CD4-positive, alpha-beta T cell treated with Interleukin-4 for 1 hour (primary cell): ENCODE measurements around the gene USP8.
"Not testable (repeated sequence)": the region's sequence is repeated elsewhere in the genome, so short reads cannot be mapped to it uniquely, and the experiment has no call there.

Experiments
- DNase-seq, 2 donors: peaks; one replicate each; pipeline ENCODE4 v3.0.0-alpha.2; 2020 to 2022

USP8 gene

DNA sequence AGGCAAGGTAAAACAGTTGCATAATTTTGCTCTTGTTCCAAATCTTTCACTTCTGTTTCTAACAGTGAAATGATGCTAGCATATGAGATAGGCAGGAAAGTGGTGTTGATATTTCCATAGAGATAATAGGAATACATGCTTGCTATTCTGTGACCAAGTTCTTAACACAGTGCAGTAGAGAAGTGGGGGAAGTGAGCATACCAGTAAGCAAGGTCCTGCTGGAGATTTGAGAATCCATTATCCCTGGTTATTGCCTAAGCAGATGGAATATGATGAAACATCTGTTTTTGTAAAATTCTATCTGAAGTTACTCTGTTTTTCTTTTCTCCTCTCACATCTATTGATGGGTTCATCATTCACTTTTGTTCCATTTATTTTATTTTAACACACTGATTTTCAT, 28.7 kb downstream of the USP8 start:
- no peak for DNase-seq

DNA sequence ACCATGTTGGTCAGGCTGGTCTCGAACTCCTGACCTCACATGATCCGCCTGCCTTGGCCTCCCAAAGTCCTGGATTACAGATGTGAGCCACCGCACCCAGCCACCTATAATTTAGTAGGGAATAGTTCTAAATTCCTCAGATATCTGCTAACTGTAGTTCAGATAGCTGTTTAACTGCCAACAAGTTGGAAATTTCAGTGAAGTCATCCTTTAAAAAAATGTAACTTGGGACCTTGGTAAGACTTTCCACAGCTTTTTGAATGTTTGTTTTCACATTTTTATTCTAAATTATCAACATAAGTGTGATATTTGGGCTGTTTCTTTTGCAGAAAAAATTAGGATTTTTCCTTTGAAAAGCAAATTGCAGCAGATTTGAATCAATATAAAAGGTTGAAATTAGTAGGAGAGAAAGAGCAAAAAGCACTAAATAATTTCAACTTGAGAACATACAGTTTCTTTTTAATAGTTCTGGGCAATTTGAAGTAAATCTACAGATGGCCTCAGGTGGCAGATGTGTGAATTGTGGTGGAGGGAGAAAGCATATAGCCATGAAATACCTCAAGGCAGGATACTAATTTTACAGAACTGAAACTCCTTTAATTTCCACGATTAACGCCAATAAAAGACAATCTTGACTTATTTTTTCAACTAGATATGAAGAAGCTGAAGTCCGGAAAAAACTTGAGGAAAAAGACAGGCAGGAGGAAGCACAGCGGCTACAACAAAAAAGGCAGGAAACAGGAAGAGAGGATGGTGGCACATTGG, 34.3 kb downstream of the USP8 start:
- no peak for DNase-seq

DNA sequence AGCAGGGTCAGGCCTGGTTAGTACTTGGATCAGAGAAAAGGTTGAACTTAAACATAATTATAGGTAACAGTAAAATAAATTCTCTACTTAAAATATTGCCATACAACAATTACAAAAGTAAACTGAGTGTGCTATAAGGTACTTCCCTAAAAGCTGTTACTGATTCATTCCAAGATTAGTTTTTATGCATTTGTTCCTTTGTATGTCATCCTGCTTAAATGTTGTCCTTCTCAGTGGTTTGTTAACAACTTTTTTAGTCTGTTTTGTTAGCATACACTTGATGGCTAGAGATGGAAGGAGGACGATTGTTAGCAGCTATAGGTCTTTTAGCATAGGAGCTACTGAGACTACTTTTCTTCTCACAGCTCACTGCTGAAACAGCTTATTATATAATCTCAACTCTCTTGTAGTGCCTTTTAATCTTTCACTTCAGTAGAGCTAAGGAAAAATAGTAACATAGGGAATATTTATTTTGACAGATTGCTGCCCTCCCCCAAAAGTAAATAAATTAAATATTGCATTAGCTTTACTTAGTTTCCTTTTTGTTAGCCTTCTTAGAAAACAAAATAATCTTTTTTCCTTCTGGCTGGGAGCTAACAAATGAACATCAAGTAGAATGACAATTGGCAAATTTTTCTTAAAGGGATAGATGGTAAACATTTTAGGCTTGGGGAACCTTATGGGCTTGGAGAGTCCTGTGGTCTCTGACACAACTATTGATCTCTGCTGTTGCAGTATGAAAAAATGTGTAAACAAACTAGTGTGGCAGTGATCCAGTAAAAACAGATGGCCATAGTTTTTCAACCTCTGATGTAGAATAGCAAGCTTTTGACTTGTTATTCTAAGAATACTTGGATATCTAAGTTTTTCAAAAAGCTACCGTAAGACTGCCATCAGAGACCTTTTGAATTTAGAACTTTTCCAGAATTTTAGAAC, 39.5 kb downstream of the USP8 start:
- DNase-seq: no peak

DNA sequence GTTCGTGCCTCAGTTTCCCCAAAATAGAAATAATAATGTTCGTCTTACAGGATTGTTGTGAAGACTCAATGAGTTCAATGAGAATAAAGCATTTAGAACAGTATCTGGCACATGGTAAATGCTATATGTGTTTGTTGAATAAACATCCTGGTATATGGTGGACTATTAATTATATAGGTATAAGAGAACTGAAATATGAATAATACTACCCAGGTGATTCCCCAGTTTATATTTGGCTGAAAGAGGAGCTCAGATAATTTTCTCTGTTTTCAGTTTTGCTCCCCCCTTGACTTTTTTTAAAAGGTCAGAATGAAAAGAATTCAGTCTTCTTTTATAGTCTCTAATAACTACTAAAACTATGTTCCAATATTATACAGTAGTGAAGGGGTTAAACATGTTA, 46.9 kb downstream of the USP8 start:
- no peak for DNase-seq

DNA sequence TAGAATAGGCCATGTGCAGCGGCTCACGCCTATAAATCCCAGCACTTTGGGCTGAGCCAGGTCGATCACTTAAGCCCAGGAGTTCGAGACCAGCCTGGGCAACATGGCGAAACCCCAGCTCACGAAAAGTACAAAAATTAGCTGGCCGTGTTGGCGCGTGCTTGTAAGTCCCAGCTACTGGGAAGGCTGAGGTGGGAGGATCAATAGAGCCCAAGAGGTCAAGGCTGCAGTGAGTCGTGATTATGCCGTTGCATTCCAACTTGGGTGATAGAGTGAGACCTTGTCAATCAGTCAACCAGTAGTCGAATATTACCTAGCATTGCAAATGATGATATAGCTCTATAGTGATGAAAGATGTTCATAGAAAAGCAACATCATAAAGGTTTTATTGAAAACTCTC, 51.9 kb downstream of the USP8 start:
- no peak for DNase-seq

DNA sequence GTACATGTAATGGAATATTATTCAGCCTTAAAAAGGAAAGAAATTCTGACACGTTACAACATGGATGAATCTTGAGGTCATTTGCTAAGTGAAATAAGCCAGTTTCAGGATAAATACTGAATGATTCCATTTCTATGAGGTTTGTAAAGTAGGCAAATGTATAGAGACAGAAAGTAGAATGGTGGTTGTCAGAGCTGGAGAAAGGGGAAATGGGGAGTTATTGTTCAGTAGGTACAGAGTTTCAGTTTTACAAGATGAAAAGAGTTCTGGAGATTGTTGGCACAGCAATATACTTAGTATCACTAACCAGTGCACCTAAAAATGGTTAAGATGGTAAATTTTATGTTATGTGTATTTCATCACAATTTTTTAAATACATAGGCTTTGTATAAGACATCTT, 60.6 kb downstream of the USP8 start:
- no peak for DNase-seq

DNA sequence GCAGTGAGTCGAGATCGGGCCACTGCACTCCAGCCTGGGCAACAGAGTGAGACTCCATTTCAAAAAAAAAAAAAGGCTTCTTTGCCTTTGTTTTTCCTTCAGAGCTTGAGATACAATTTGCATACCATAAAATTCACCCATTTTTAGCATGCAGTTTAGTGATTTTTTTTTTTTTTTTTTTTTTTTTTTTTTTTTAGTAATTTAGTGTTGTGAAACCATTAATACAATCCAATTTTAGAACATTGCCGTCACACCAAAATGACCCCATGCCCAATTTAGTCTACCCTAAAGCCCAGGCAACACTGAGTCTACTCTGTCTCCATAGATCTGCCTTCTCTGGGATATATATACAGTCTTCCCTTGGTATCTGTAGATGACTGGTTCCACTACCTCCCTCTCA, 61.2 kb downstream of the USP8 start:
- DNase-seq: no peak

DNA sequence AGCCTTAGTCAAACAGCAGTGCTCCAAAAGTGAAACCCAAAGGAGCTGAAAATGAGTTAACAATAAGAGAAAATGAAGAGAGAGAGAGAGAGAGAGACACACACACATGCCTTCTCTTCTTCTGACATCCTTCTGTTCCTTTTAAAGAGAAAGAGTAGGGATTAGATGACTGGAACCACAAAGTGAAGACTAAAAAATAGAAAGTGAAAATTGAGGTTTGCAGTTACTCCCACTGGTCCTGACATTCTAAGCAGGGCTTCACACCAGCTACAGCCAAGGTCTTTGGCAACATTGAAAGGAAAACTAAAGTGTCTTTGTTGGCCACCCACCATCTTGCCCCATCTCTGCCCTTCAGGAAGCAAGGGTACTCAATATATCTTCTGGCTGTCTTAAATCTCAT, 63.1 kb downstream of the USP8 start:
- DNase-seq: no peak

DNA sequence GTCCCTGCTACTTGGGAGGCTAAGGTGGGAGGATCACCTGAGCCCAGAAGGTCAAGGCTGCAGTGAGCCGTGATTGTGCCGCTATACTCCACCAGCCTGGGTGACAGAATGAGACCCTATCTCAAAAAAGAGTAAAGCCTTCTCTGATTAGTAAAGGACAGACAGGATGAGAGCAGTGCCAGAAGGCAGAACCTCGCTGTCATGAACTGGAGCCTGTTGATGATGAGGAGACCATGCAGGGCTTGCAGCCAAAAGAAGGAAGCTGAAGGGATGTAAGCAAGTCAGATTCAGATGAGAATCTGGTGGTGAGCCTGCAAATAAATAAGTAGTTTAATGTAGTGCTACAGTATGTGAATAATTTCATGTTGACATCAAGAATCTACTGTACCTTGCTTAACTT, 69.4 kb downstream of the USP8 start:
- DNase-seq: no peak

DNA sequence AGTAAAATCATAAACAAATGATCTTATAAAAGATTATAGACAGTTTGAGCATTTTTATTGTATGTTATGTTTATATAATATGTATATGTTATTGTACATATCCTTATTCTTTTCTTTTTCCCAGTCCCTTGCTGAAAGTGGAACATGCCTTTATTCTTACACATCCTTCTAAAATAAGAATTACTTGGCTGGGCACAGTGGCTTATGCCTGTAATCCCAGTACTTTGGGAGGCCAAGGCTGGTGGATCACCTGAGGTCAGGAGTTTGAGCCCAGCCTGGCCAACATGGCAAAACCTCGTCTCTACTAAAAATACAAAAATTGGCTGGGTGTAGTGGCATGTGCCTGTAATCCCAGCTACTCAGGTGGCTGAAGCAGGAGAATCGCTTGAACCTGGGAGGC, 70.3 kb downstream of the USP8 start:
- not testable (repeated sequence) for DNase-seq

DNA sequence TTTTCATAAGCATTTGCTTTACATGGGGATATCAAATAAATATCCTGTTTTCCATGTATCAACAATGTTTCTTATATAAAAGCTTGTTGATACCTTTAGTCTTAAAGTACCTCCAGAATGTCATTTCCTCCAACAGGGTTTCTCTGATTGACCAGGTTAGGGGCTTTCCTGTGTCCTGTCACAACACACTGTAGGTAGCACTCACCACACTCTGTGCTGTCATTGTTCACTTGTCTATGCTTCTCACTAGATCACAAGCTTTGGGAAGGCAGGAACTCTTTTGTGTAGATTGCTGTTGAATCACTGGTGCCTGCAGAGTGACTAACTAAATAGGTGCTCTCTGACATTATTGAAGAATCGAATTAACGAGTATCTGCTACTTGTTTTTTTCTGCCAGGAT, 72.5 kb downstream of the USP8 start:
- no peak for DNase-seq

DNA sequence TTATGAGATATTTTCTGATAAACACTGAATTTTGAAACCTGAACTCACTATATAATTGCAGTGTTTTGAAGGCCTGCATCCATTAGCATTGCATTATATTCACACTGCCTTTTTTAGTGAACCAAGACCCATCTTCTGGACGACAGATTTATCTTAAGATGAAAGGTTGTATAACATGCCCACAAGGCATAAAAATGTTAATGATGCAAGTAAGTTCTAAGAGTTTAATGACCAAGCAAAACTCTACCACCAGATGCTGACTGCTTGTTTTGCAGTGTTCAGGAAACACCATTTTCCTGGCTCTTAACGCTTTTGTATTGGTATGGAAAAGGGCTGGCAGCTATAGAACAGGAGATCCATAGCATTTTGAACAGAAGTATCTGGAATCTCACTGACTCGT, 76.1 kb downstream of the USP8 start:
- no peak for DNase-seq

DNA sequence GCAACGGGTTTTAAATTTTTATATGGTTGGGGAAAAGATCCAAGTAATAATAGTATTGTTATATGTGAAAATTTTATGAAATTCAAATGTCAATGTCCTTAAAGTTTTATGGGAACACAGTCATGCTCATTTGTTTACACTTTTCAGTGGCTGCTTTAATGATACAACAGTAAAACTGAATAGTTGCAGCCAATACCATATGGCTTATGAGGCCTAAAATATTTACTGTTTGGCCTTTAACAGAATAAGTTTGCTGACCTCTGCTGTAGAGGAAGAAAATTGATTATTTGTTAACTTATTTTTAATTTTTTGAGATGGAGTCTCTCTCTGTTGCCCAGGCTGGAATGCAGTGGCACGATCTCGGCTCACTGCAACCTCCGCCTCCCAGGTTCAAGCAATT, 77.6 kb downstream of the USP8 start:
- no peak for DNase-seq

DNA sequence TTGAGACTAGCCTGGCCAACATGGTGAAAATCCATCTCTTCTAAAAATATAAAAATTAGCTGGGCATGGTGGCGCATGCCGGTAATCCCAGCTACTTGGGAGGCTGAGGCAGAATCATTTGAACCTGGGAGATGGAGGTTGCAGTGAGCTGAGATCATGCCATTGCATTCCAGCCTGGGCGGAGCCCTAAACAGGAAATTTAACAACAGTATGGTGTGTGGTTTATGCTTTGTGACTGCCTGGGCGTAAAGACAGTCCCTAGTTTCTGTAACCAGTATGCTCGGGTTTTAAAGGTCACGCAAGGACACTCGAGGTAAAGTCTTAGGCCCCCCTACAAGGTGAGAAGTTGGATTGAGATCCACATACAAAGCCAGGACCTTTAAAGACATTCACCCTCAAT, 78.9 kb downstream of the USP8 start:
- DNase-seq: no peak

DNA sequence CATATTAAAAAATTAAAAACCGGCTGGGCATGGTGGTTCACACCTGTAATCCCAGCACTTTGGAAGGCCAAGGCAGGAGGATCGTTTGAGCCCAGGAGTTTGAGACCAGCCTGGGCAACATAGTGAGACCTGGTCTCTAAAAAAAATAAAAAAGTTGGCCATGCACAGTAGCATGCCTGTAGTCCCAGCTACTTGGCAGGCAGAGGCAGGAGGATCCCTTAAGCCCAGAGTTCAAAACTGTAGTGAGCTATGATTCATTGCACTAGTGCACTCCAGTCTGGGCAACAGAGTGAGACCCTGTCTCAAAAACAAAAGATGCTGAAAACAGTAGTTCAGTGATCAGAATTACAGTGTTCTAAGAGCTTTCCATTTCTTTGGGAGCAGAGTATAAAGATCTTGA, 81.5 kb downstream of the USP8 start:
- DNase-seq: not testable (repeated sequence)

DNA sequence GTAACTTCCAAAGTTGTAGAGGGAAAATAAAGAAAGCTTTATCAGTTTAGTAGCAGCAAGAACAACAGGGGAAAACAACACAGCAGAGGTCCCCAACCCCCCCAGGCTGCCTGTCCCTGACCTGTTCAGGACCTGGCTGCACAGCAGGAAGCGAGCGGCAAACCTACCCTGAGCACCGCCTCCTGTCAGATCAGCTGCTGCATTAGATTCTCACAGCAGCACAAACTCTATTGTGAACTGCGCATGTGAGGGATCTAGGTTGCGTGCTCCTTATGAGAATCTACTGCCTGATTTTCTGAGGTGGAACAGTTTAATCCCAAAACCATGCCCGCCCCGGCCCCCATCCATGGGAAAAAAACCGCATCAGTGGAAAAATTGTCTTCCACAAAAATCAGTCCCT, 81.9 kb downstream of the USP8 start:
- no peak for DNase-seq

DNA sequence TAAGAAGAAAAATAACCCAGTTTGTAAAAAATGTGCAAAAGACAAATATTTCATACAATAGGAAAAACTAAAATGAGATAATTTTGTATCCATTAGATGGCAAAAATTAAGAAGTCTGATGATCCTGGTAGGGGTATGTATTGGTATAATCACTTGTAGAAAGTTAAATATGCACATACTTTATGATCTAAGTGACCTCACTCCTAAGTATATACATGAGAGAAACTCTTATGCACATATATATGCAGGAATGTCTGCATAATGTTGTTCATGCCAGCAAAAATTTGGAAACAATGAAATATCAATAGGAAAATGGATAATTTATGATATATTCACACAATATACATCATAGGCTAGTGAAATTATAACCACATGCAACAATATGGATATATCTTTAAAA, 88.8 kb downstream of the USP8 start:
- DNase-seq: no peak

DNA sequence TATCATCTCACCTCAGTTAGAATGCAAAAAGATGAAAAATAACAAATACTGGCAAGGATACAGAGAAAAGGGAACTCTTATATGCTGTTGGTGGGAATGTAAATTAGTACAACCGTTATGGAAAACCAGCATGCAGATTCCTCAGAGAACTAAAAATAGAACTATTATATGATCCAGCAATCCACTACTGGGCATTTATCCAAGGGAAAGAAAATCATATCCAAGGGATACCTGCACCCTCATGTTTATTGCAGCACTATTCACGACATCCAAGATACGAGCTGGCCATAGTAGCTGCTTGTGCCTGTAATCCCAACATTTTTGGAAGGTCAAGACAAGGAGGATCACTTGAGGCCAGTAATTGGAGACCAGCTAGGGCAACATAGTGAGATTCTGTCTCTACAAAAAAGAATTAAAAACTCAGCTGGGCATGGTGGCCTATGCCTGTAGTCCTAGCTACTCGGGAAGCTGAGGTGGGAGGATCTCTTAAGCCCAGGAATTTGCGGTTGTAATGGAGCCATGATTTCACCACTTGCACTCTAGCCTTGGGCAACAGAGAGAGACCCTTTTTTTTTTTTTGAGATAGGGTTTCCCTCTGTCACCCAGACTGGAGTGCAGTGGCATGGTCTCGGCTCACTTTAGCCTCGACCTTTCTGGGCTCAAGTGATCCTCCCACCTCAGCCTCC, 95.7 kb downstream of the USP8 start:
- no peak for DNase-seq

DNA sequence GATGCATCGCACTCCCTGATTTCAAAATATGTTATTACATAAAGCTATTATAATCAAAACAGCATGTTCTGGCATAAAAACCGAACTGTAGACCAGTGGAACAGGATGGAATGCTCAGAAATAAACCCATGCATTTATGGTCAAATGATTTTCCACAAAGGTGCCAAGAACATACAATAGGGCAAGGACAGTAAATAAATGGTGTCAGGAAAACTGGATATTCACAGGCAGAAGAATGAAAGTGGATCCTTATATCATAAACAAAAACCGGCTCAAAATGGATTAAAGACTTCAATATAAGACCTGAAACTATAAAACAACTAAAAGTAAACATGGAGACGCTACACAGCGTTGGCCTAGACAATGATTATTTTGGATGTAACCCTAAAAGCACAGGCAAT, 99.6 kb downstream of the USP8 start:
- DNase-seq: no peak

DNA sequence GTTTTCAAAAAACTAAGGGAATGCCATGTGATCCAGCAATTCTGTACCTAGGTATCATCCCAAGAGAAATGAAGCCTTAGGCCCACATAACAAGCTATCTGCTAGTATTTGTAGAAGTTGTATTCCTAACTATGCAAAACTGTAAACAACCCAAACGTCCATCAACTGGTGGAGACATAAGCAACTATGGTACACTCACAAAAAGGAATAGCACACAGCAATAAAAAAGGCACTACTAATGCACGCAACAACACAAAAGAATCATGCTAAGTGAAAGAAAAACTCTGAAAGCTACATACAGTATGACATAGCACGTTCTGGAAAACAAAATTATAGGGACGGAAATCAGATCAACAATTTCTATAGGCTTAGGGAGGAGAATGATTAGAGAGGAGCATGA, 107.0 kb downstream of the USP8 start:
- no peak for DNase-seq

DNA sequence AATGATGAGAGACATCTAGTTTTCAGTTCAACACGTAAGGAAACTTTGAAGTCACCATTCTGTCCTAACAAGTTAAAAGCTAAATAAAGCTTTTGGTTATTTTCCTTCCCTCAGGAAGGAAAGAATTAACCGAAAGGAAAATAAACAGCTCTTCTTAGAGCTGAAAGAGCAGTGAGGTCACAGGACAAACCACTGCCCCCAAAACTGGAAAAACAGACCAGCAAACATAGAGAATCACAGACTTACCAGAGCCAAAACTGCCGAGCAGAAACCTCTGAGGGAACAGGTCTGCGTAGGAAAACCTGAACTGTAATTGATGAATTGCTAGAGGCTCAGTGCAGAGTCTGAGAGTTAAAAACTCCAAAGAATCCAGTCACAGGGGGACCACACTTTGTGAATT, 107.6 kb downstream of the USP8 start:
- no peak for DNase-seq

DNA sequence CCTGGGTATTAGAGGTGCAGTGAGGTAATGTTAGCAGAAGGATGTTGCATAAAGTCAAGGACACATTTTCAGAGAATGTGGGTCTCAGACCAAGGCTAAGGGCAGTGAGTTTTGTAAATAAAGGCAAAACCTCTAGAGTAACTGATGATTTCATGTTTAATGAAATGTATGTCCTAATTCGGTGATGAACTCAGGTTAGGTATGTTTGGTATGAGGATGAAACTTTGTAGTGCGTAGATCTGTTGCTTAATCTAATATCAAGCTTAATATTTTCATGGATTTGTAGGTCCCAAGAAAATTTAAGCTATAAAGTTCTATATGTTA, 118.6 kb downstream of the USP8 start:
- DNase-seq: no peak

DNA sequence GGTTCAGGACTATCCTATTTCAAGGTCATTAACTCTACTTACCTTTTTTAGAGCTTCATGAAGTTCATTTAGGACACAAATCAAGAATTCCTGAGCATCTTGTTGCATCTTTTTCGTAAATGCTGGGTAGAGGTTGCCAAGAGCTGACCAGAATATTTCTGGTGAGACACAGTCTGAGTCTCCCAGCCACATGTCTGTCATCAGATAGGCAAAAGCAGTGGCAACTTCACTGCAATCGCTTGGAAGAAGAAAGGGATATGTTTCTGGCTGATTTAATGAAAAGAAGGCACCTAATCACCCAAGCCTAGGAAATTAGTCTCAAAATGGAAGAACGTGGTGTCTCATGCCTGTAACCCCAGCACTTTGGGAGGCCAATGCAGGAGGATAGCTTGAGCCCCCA, 119.4 kb downstream of the USP8 start:
- no peak for DNase-seq

DNA sequence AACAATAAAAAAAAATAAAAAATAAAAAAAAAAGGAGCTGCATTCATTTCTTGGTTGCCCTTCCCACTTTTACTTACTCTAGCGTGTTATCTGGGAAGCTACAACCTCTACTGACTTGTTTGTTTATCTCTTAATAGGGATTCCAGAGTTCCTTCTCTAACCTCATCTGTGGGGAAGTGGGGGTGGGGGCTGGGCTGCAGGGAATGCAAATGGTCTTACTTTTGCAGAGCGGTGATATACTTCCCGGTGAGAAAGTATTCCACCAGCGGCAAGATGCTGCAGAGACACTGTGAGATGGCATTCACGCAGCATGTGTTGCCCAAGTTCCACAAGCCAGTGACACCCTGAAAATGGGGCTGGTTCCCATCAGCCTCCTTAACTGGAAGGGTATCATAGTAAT, 120.2 kb downstream of the USP8 start:
- no peak for DNase-seq
